GM12892 (cell line): ENCODE measurements around the gene ERMN.

Experiments
- POLR2A ChIP-seq: IDR thresholded peaks from 2 replicates; pipeline ENCODE4 v1.6.1; 2011; ENCODE audit warnings: low read depth, low read length, control low read depth
- POLR2AphosphoS5 ChIP-seq: IDR thresholded peaks from 2 replicates; pipeline ENCODE4 v1.6.1; 2011; ENCODE audit warnings: low read depth, low read length, control low read depth

GRCh38 chr2:157375384-157375783, 49.8 kb upstream of the ERMN start:
- no peak for TF ChIP-seq POLR2AphosphoS5
- no peak for TF ChIP-seq POLR2A
